ENCODE results near the gene AREL1. TPM values are rescaled to one million over a fixed set of nuclear protein-coding genes. Genes with fewer than 3 reads are reported as not detected.
A peak's percentile ranks its signal among the peaks of the same experiment; 100 is the strongest.

AREL1 gene
- total and polyA plus RNA-seq, 2 donors (not counting 3 experiments of a cell fraction or from before 2014, with no cell fraction given) = 46.4 to 67.2 TPM

GRCh38 chr14:74637178-74637550, 75.7 kb downstream of the AREL1 start:
- Histone ChIP-seq H4K20me1 (replicated peaks; ENCODE audit: control insufficient read depth, extremely low read depth, insufficient read depth, low read length) (no peaks in the 10 kb centered on the region), H3K4me3 (replicated peaks in 1 of 3; ENCODE audit: insufficient read depth in 1 of 3, low read depth in 1 of 3, low read length in 3 of 3) (no peak overlapping the region), H3K9ac (replicated peaks; ENCODE audit: extremely low read depth, insufficient read depth, low read length) (no peak overlapping the region), H3K4me2 (ENCODE audit: insufficient read depth, low read length) (no peak overlapping the region), H3K27me3 (ENCODE audit: control insufficient read depth in 2 of 2, insufficient read depth in 2 of 2, low read length in 2 of 2) (no peaks in the 10 kb centered on the region), H3K4me1 (ENCODE audit: control insufficient read depth, extremely low read depth, insufficient read depth, low read length) (peaks cover 20% of the 10 kb centered on the region), H3K9me3 (replicated peaks; ENCODE audit: control insufficient read depth, insufficient read depth, low read length) (no peaks in the 10 kb centered on the region), H2AFZ (ENCODE audit: low read depth, low read length) (peak overlapping the region; percentile 20), H3K36me3 (ENCODE audit: control insufficient read depth in 2 of 2, extremely low read depth in 1 of 2, insufficient read depth in 2 of 2, low read length in 2 of 2) (no peaks in the 10 kb centered on the region), H3K27ac (ENCODE audit: insufficient read depth, low read depth, low read length) (peak overlapping the region; percentile 88), H3K9me1 (replicated peaks; ENCODE audit: control insufficient read depth, extremely low read depth, insufficient read depth, low read length) (no peaks in the 10 kb centered on the region), H3K79me2 (ENCODE audit: control insufficient read depth, insufficient read depth, low read length) (no peaks in the 10 kb centered on the region)
- dilution Hi-C loops (cut with MboI; ENCODE audit: extremely low pct_ligation_motif_present, low sequenced_read_pairs) = no loop called here
- DNase-seq (ENCODE audit: low read depth, low spot score) (no peak), FAIRE-seq (no peak)
- ChIA-PET POLR2A (interaction anchor here (2.0 kb wide), 1 partner anchor 16 kb away, joined by 8 read pairs; no protein-coding TSS in a partner anchor), CTCF (interaction anchor here (1.0 to 7.1 kb wide), 6 partner anchors 9 to 30 kb away, joined by 3 to 96 read pairs (median 10); partner anchors contain the start of gene LTBP2)
- TF ChIP-seq POLR2A (IDR thresholded peaks at IDR 0.05; ENCODE audit: low read depth, low read length) (no peak), FOS (IDR thresholded peaks at IDR 0.05; ENCODE audit: borderline replicate concordance, insufficient read depth, low read length) (no peak), MYC (IDR thresholded peaks at IDR 0.05; ENCODE audit: low read depth, low read length) (no peak), JUN (IDR thresholded peaks at IDR 0.05; ENCODE audit: borderline replicate concordance, insufficient read depth, insufficient read length, low read depth) (no peak)
- TF ChIP-seq, protein P1, sequence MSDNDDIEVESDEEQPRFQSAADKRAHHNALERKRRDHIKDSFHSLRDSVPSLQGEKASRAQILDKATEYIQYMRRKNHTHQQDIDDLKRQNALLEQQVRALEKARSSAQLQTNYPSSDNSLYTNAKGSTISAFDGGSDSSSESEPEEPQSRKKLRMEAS (IDR thresholded peaks at IDR 0.05; ENCODE audit: insufficient read depth, insufficient read length) = no peak
- BruUV-seq (replicated peaks) = no TSS peak
- intact Hi-C loops (cut with micrococcal nuclease) = no loop called here

DNA sequence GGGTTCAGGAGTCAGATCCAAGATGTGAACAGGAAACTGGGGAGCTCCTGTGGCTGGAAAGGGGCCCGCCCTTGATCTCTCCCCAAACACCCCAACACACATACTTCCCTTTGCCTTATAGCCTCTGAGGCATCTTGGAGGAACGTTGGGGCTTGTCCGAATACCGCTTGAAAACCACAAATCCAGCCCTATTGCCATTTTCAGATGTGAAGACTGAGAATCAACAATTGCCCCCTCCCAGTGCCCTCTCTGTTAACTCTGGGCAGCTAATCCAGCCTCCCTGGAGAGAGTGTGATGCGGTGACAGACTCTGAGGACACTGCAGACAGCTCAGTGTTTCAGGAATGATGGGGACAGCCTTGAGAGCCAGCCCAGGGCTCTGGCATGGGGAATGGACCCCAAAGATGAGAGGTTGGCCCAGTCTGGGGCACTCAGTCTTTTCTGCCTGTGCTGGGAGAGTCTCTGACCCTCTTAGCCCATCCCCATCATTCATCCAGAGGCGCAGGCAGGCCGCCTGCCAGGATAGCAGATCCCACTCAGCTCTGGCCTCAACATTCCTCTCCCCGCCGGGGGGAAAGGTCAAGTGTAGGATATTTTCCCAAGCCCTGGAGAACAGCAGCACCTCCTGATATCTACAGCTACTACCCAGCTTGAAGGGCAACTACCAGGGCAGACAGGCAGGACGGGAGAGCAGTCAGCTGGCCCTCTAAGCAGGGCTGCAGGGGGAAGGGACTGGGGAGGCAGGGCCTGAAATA, 76.3 kb downstream of the AREL1 start:
- no peak overlapping the region for H2AFZ ChIP-seq (ENCODE audit: low read depth, low read length)
- BruUV-seq (replicated peaks) = no TSS peak
- no peaks in the 10 kb centered on the region for H3K27me3 ChIP-seq (ENCODE audit: control insufficient read depth in 2 of 2, insufficient read depth in 2 of 2, low read length in 2 of 2)
- H3K36me3 ChIP-seq (ENCODE audit: control insufficient read depth in 2 of 2, extremely low read depth in 1 of 2, insufficient read depth in 2 of 2, low read length in 2 of 2) = no peaks in the 10 kb centered on the region
- peaks cover 20% of the 10 kb centered on the region for H3K4me1 ChIP-seq (ENCODE audit: control insufficient read depth, extremely low read depth, insufficient read depth, low read length)
- H3K9me3 ChIP-seq (replicated peaks; ENCODE audit: control insufficient read depth, insufficient read depth, low read length) = no peaks in the 10 kb centered on the region
- ChIA-PET CTCF (interaction anchor here (1.4 to 7.1 kb wide), 4 partner anchors 8 to 26 kb away, joined by 3 to 96 read pairs (median 39); partner anchors contain the start of gene LTBP2), POLR2A (interaction anchor here (2.0 kb wide), 1 partner anchor 16 kb away, joined by 8 read pairs; no protein-coding TSS in a partner anchor)
- no peaks in the 10 kb centered on the region for H4K20me1 ChIP-seq (replicated peaks; ENCODE audit: control insufficient read depth, extremely low read depth, insufficient read depth, low read length)
- DNase-seq (ENCODE audit: low read depth, low spot score) (no peak), FAIRE-seq (no peak)
- no peaks in the 10 kb centered on the region for H3K79me2 ChIP-seq (ENCODE audit: control insufficient read depth, insufficient read depth, low read length)
- TF ChIP-seq POLR2A (IDR thresholded peaks at IDR 0.05; ENCODE audit: low read depth, low read length) = no peak
- TF ChIP-seq, protein P2, sequence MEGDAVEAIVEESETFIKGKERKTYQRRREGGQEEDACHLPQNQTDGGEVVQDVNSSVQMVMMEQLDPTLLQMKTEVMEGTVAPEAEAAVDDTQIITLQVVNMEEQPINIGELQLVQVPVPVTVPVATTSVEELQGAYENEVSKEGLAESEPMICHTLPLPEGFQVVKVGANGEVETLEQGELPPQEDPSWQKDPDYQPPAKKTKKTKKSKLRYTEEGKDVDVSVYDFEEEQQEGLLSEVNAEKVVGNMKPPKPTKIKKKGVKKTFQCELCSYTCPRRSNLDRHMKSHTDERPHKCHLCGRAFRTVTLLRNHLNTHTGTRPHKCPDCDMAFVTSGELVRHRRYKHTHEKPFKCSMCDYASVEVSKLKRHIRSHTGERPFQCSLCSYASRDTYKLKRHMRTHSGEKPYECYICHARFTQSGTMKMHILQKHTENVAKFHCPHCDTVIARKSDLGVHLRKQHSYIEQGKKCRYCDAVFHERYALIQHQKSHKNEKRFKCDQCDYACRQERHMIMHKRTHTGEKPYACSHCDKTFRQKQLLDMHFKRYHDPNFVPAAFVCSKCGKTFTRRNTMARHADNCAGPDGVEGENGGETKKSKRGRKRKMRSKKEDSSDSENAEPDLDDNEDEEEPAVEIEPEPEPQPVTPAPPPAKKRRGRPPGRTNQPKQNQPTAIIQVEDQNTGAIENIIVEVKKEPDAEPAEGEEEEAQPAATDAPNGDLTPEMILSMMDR (IDR thresholded peaks at IDR 0.05; ENCODE audit: extremely low read depth in 1 of 2, insufficient read depth in 1 of 2, low read depth in 1 of 2, low read length in 2 of 2) = no peak
- no peak for TF ChIP-seq JUN (IDR thresholded peaks at IDR 0.05; ENCODE audit: borderline replicate concordance, insufficient read depth, insufficient read length, low read depth)
- no peak for TF ChIP-seq EZH2 (IDR thresholded peaks at IDR 0.05; ENCODE audit: borderline replicate concordance, low read depth, low read length, severe bottlenecking)
- TF ChIP-seq, protein P1 (IDR thresholded peaks at IDR 0.05; ENCODE audit: insufficient read depth, insufficient read length) = no peak
- no peak for TF ChIP-seq GATA2 (IDR thresholded peaks at IDR 0.05; ENCODE audit: insufficient read depth, insufficient read length, low read depth, low read length)
- TF ChIP-seq FOS (IDR thresholded peaks at IDR 0.05; ENCODE audit: borderline replicate concordance, insufficient read depth, low read length) = no peak
- TF ChIP-seq POLR2AphosphoS5 (IDR thresholded peaks at IDR 0.05; ENCODE audit: insufficient read depth, low read depth, low read length) = no peak
- TF ChIP-seq MYC (IDR thresholded peaks at IDR 0.05; ENCODE audit: low read depth, low read length) = no peak
- H3K9me1 ChIP-seq (replicated peaks; ENCODE audit: control insufficient read depth, extremely low read depth, insufficient read depth, low read length) = no peaks in the 10 kb centered on the region
- no peak overlapping the region for H3K4me2 ChIP-seq (ENCODE audit: insufficient read depth, low read length)
- dilution Hi-C loops (cut with MboI; ENCODE audit: extremely low pct_ligation_motif_present, low sequenced_read_pairs) (no loop called here), intact Hi-C loops (cut with micrococcal nuclease) (no loop called here)
- no peak overlapping the region for H3K9ac ChIP-seq (replicated peaks; ENCODE audit: extremely low read depth, insufficient read depth, low read length)
- H3K27ac ChIP-seq (ENCODE audit: insufficient read depth, low read depth, low read length) = no peak overlapping the region
- no peak overlapping the region for H3K4me3 ChIP-seq (replicated peaks in 1 of 3; ENCODE audit: insufficient read depth in 1 of 3, low read depth in 1 of 3, low read length in 3 of 3)
